Measurements from ENCODE around the gene MRPL14. TPM values are rescaled to one million over a fixed set of nuclear protein-coding genes. Genes with fewer than 3 reads are reported as not detected.

The MRPL14 gene
- total RNA-seq, 1 donor from 2014 or later = 40.4 TPM

GRCh38 chr6:44110005-44110676 lies 17.1 kb downstream of the MRPL14 start:
- no peaks in the 10 kb centered on the region for H3F3A ChIP-seq (ENCODE audit: low read depth)
- Mint-ChIP-seq H3K27me3 (ENCODE audit: insufficient read depth, low read depth) (no peaks in the 10 kb centered on the region), H3K4me3 (no peak overlapping the region), H3K27ac (peak overlapping the region; percentile 79), H3K4me1 (peaks cover 3% of the 10 kb centered on the region), H3K36me3 (peaks cover 44% of the 10 kb centered on the region), H3K9me3 (no peaks in the 10 kb centered on the region)
- H3K27me3 ChIP-seq = no peaks in the 10 kb centered on the region
- H3K4me1 ChIP-seq = no peaks in the 10 kb centered on the region
- no peaks in the 10 kb centered on the region for H3K9me3 ChIP-seq (ENCODE audit: low read depth)
- no peak for DNase-seq (ENCODE audit: low spot score)
- peaks cover 8% of the 10 kb centered on the region for H3K36me3 ChIP-seq
- no peak overlapping the region for H3K27ac ChIP-seq
- peaks cover 45% of the 10 kb centered on the region for H3K79me2 ChIP-seq (ENCODE audit: low read depth)
- no peak overlapping the region for H3K4me3 ChIP-seq
- TF ChIP-seq, protein P1, sequence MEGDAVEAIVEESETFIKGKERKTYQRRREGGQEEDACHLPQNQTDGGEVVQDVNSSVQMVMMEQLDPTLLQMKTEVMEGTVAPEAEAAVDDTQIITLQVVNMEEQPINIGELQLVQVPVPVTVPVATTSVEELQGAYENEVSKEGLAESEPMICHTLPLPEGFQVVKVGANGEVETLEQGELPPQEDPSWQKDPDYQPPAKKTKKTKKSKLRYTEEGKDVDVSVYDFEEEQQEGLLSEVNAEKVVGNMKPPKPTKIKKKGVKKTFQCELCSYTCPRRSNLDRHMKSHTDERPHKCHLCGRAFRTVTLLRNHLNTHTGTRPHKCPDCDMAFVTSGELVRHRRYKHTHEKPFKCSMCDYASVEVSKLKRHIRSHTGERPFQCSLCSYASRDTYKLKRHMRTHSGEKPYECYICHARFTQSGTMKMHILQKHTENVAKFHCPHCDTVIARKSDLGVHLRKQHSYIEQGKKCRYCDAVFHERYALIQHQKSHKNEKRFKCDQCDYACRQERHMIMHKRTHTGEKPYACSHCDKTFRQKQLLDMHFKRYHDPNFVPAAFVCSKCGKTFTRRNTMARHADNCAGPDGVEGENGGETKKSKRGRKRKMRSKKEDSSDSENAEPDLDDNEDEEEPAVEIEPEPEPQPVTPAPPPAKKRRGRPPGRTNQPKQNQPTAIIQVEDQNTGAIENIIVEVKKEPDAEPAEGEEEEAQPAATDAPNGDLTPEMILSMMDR (IDR thresholded peaks at IDR 0.05) = no peak
- TF ChIP-seq EZH2phosphoT487 (IDR thresholded peaks at IDR 0.05) = no peak
- TF ChIP-seq EZH2 (IDR thresholded peaks at IDR 0.05) = no peak
- H3K4me2 ChIP-seq = no peak overlapping the region
- H4K20me1 ChIP-seq (ENCODE audit: low read depth) = peaks cover 67% of the 10 kb centered on the region
- no peak overlapping the region for H3K9ac ChIP-seq
- H2AFZ ChIP-seq (replicated peaks) = no peak overlapping the region

DNA sequence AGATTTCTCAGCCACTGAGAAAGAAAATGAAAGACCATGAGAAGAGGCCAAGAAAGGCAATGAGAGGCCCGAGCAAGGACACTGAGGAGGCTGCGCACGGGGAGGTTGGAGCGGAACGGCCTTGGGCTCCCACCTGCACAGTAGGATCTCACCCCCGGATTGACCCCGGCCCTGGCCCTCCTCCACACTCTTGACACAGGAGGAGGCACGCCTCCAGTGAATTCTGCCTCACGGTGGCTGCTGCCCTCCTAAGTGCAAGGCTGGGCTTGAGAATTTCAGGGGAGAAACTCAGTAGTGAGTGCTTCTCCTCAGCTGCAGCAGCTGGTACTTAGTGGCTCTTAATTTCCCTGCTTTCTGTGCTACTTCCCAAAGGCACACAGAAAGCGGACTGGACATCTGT lies 18.0 kb downstream of the MRPL14 start:
- Mint-ChIP-seq H3K27me3 (ENCODE audit: insufficient read depth, low read depth) (no peaks in the 10 kb centered on the region), H3K4me1 (peaks cover 6% of the 10 kb centered on the region), H3K27ac (no peak overlapping the region), H3K36me3 (peaks cover 49% of the 10 kb centered on the region), H3K4me3 (no peak overlapping the region), H3K9me3 (no peaks in the 10 kb centered on the region)
- no peak overlapping the region for H2AFZ ChIP-seq (replicated peaks)
- no peaks in the 10 kb centered on the region for H3F3A ChIP-seq (ENCODE audit: low read depth)
- H3K36me3 ChIP-seq = peaks cover 8% of the 10 kb centered on the region
- H3K9ac ChIP-seq = no peak overlapping the region
- peaks cover 36% of the 10 kb centered on the region for H3K79me2 ChIP-seq (ENCODE audit: low read depth)
- no peak for DNase-seq (ENCODE audit: low spot score)
- TF ChIP-seq EZH2phosphoT487 (IDR thresholded peaks at IDR 0.05) (no peak), EZH2 (IDR thresholded peaks at IDR 0.05) (no peak)
- TF ChIP-seq, protein P1 (IDR thresholded peaks at IDR 0.05) = no peak
- no peak overlapping the region for H3K27ac ChIP-seq
- no peak overlapping the region for H3K4me3 ChIP-seq
- H3K9me3 ChIP-seq (ENCODE audit: low read depth) = no peaks in the 10 kb centered on the region
- H3K27me3 ChIP-seq = no peaks in the 10 kb centered on the region
- peaks cover 64% of the 10 kb centered on the region for H4K20me1 ChIP-seq (ENCODE audit: low read depth)
- no peaks in the 10 kb centered on the region for H3K4me1 ChIP-seq
- no peak overlapping the region for H3K4me2 ChIP-seq

DNA sequence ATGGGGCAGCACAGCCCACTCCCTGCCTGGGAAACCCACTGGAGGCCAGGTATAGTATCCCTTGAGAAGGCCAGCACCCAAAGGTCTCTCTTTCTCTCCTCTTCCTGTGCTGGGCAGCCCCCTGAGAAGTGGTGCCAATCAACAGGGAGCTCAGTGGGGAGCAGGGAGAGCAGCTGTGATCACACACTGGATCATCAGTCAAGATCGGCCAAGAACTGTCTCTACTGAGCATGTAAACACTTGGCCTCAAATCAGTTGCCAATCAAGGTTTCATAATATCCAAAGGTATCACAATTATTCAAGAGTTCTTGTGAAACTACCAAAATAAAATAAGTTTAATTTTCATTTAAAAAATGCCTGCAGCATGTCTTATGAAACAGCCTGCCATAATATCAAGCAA lies 18.8 kb downstream of the MRPL14 start:
- H3K9ac ChIP-seq = no peak overlapping the region
- H3K27me3 ChIP-seq = no peaks in the 10 kb centered on the region
- TF ChIP-seq, protein P1 (IDR thresholded peaks at IDR 0.05) = no peak
- TF ChIP-seq EZH2phosphoT487 (IDR thresholded peaks at IDR 0.05) (no peak), EZH2 (IDR thresholded peaks at IDR 0.05) (no peak)
- DNase-seq (ENCODE audit: low spot score) = no peak
- H3K36me3 ChIP-seq = peaks cover 5% of the 10 kb centered on the region
- H3K27ac ChIP-seq = no peak overlapping the region
- Mint-ChIP-seq H3K4me3 (no peak overlapping the region), H3K27ac (no peak overlapping the region), H3K9me3 (no peaks in the 10 kb centered on the region), H3K27me3 (ENCODE audit: insufficient read depth, low read depth) (no peaks in the 10 kb centered on the region), H3K36me3 (peaks cover 50% of the 10 kb centered on the region), H3K4me1 (peaks cover 10% of the 10 kb centered on the region)
- no peak overlapping the region for H3K4me3 ChIP-seq
- H3K4me1 ChIP-seq = peaks cover under 1% of the 10 kb centered on the region
- peaks cover 3% of the 10 kb centered on the region for H3F3A ChIP-seq (ENCODE audit: low read depth)
- no peak overlapping the region for H2AFZ ChIP-seq (replicated peaks)
- no peak overlapping the region for H3K4me2 ChIP-seq
- H4K20me1 ChIP-seq (ENCODE audit: low read depth) = peaks cover 68% of the 10 kb centered on the region
- H3K9me3 ChIP-seq (ENCODE audit: low read depth) = no peaks in the 10 kb centered on the region
- peaks cover 33% of the 10 kb centered on the region for H3K79me2 ChIP-seq (ENCODE audit: low read depth)

All from neural progenitor cell (in vitro differentiated cells).